Endothelial cell of umbilical vein (primary cell): ENCODE results near the gene ETV6. TPM values are rescaled to one million over a fixed set of nuclear protein-coding genes. Genes with fewer than 3 reads are reported as not detected.

ENCODE experiments used
- BruUV-seq: library from RNA; stranded (reverse); fragments of 400-500 nt; replicated peaks from 2 replicates; lab custom pipeline; 2021; lab: Mats Ljungman, UMichigan
- CTCF ChIA-PET: fragments of 300-600, 350-600 bp; sonication (Branson Sonifier 250); formaldehyde crosslinking; loops from one replicate; lab custom pipeline; 2021; ENCODE audit warnings: antibody characterized with exemption, inconsistent platforms; lab: Charles Lee
- POLR2A ChIA-PET: fragments of 300-600, 350-600 bp; sonication (Branson Sonifier 250); formaldehyde crosslinking; loops from one replicate; lab custom pipeline; 2021; ENCODE audit warnings: antibody characterized with exemption, inconsistent platforms; lab: Charles Lee
- DNase-seq: peaks from one replicate; pipeline ENCODE4 v3.0.0-alpha.2; 2011; ENCODE audit warnings: low read depth, low spot score
- FAIRE-seq: peaks from 2 replicates; lab custom pipeline; 2011; peaks lifted over from hg19 to GRCh38; lab: Jason Lieb, UNC
- H2AFZ ChIP-seq: 2 replicates; pipeline ENCODE4 v1.6.0; 2012; ENCODE audit warnings: low read depth, low read length, control low read depth, inconsistent platforms
- H3K27ac ChIP-seq: 2 replicates; pipeline ENCODE4 v1.5.1; 2011; ENCODE audit warnings: low read depth, mild to moderate bottlenecking, control low read depth, low read length, moderate library complexity; ENCODE audit not compliant: insufficient read depth
- H3K27me3 ChIP-seq, 2 experiments: 2 replicates each; pipeline versions ENCODE4 v1.6.0 to v1.6.1; 2011; ENCODE audit warnings: low read length in 2 of 2, mixed read lengths in 1 of 2; ENCODE audit not compliant: control insufficient read depth in 2 of 2, insufficient read depth in 2 of 2
- H3K36me3 ChIP-seq, 2 experiments: 2 replicates in 1 of 2; 3 replicates in 1 of 2; pipeline ENCODE4 v1.5.1; 2011; ENCODE audit warnings: low read length in 2 of 2, mild to moderate bottlenecking in 1 of 2, moderate library complexity in 1 of 2; ENCODE audit not compliant: control insufficient read depth in 2 of 2, insufficient read depth in 2 of 2; ENCODE audit errors: extremely low read depth in 1 of 2
- H3K4me1 ChIP-seq: 3 replicates; pipeline ENCODE4 v1.5.1; 2011; ENCODE audit warnings: mild to moderate bottlenecking, low read length; ENCODE audit not compliant: control insufficient read depth, insufficient read depth; ENCODE audit errors: extremely low read depth
- H3K4me2 ChIP-seq: 2 replicates; pipeline ENCODE4 v1.6.1; 2011; ENCODE audit warnings: low read length, control low read depth, mixed read lengths; ENCODE audit not compliant: insufficient read depth
- H3K4me3 ChIP-seq, 3 experiments: fragments of 200-600 bp in 1 of 3; sonication (generic), shearing (Covaris generic) in 1 of 3; replicated peaks in 1 of 3; 2 replicates each; pipeline ENCODE4 v1.5.1; 2011 to 2016; ENCODE audit warnings: control low read depth in 3 of 3, low read length in 3 of 3, mild to moderate bottlenecking in 2 of 3, inconsistent platforms in 1 of 3, low read depth in 1 of 3, moderate library complexity in 1 of 3; ENCODE audit not compliant: insufficient read depth in 1 of 3
- H3K79me2 ChIP-seq: 2 replicates; pipeline ENCODE4 v1.6.0; 2012; ENCODE audit warnings: low read length, inconsistent platforms; ENCODE audit not compliant: control insufficient read depth, insufficient read depth
- H3K9ac ChIP-seq: replicated peaks from 2 replicates; pipeline ENCODE3; 2011; ENCODE audit warnings: low read length, control low read depth; ENCODE audit not compliant: insufficient read depth; ENCODE audit errors: extremely low read depth
- H3K9me1 ChIP-seq: replicated peaks from 3 replicates; pipeline ENCODE4 v1.6.0; 2011; ENCODE audit warnings: mild to moderate bottlenecking, low read length; ENCODE audit not compliant: control insufficient read depth, insufficient read depth; ENCODE audit errors: extremely low read depth
- H3K9me3 ChIP-seq: replicated peaks from 2 replicates; pipeline ENCODE4 v1.5.1; 2012; ENCODE audit warnings: low read length, inconsistent platforms; ENCODE audit not compliant: control insufficient read depth, insufficient read depth
- H4K20me1 ChIP-seq: replicated peaks from 2 replicates; pipeline ENCODE3; 2011; ENCODE audit warnings: mild to moderate bottlenecking, low read length; ENCODE audit not compliant: control insufficient read depth, insufficient read depth; ENCODE audit errors: extremely low read depth
- EZH2 ChIP-seq: IDR thresholded peaks from 2 replicates; pipeline ENCODE4 v1.6.1; 2012; ENCODE audit warnings: borderline replicate concordance, low read depth, mild to moderate bottlenecking, moderate library complexity, low read length, inconsistent platforms; ENCODE audit not compliant: severe bottlenecking
- FOS ChIP-seq: IDR thresholded peaks from 2 replicates; pipeline ENCODE4 v1.6.1; 2011; ENCODE audit warnings: mild to moderate bottlenecking, low read length, moderate library complexity, borderline replicate concordance; ENCODE audit not compliant: insufficient read depth
- GATA2 ChIP-seq: IDR thresholded peaks from 2 replicates; pipeline ENCODE4 v1.7.0; 2011; ENCODE audit warnings: low read depth, mild to moderate bottlenecking, moderate library complexity, mixed read lengths, low read length; ENCODE audit not compliant: insufficient read length, insufficient read depth
- JUN ChIP-seq: IDR thresholded peaks from 2 replicates; pipeline ENCODE4 v1.6.1; 2011; ENCODE audit warnings: borderline replicate concordance, low read depth; ENCODE audit not compliant: insufficient read length, insufficient read depth
- MYC ChIP-seq: IDR thresholded peaks from one replicate; pipeline ENCODE4 v1.6.1; 2011; ENCODE audit warnings: mild to moderate bottlenecking, low read depth, low read length
- POLR2A ChIP-seq: IDR thresholded peaks from 2 replicates; pipeline ENCODE4 v1.6.1; 2012; ENCODE audit warnings: low read depth, mild to moderate bottlenecking, control low read depth, low read length
- dilution Hi-C: fragments of 300-500 bp; cut with MboI; formaldehyde crosslinking; loops from one replicate; pipeline ENCODE4 v1.15.0; 2019; ENCODE audit warnings: low sequenced_read_pairs; ENCODE audit not compliant: extremely low pct_ligation_motif_present
- intact Hi-C: fragments of 100-400 bp; cut with micrococcal nuclease; formaldehyde crosslinking; loops from one replicate; pipeline ENCODE4 v1.10.0; 2022
- polyA plus RNA-seq, 4 experiments: library from polyadenylated mRNA; depleted of rRNA in 3 of 4; stranded (reverse) in 3 of 4; unstranded in 1 of 4; fragments of >200 nt; gene quantifications; 2 replicates each; pipeline versions ENCODE4 v1.2.1 to v1.2.3, GENCODE V29; 2011 to 2012; ENCODE audit warnings: missing spikeins in 1 of 4
- total RNA-seq: library from RNA; stranded (reverse); gene quantifications from 2 replicates; pipeline ENCODE4 v1.2.3, GENCODE V29; 2021
- TF ChIP-seq, protein P1 (sequence below), 2 donors: IDR thresholded peaks; 1 replicate in 1 of 2; 2 replicates in 1 of 2; pipeline ENCODE4 v1.5.1; 2011; ENCODE audit warnings: low read length in 2 of 2, mild to moderate bottlenecking in 2 of 2, moderate library complexity in 2 of 2, control low read depth in 1 of 2, inconsistent platforms in 1 of 2, low read depth in 1 of 2; ENCODE audit not compliant: insufficient read depth in 1 of 2; ENCODE audit errors: extremely low read depth in 1 of 2
- TF ChIP-seq, protein P2 (sequence below): IDR thresholded peaks from 2 replicates; pipeline ENCODE4 v1.6.1; 2011; ENCODE audit not compliant: insufficient read depth, insufficient read length

Gene ETV6
- total and polyA plus RNA-seq, 2 donors (not counting 3 experiments of a cell fraction or from before 2014, with no cell fraction given) = 15.9 to 57.1 TPM

DNA sequence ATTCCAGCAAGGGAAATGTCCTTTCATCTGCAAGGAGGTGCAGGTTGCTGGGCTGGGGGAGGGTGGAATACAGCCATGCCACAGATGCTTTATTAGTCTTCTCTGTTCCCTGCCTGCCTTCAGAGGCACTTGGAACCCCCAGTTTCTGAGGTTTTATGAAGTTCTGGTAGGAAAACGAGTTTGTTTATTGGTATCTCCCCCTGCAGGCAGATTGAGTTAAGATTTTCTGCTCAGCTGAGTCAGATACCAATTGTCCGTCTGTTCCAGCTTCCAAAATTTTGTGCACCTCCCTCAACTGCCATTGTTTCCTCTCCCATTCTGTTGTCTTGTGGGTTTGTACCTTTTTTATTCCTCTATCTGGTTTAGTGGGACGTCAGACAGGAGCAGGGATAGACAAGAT, 155.6 kb downstream of the ETV6 start:
- Histone ChIP-seq H2AFZ (no peak overlapping the region), H4K20me1 (no peaks in the 10 kb centered on the region), H3K4me3 (no peak overlapping the region), H3K79me2 (peaks cover 13% of the 10 kb centered on the region), H3K4me1 (peaks cover 16% of the 10 kb centered on the region), H3K36me3 (no peaks in the 10 kb centered on the region), H3K9ac (no peak overlapping the region), H3K9me1 (no peaks in the 10 kb centered on the region), H3K27ac (no peak overlapping the region), H3K9me3 (no peaks in the 10 kb centered on the region), H3K4me2 (no peak overlapping the region), H3K27me3 (no peaks in the 10 kb centered on the region)
- BruUV-seq = no TSS peak
- POLR2A ChIA-PET = no interaction called here
- dilution Hi-C loops = no loop called here
- intact Hi-C loops = no loop called here
- DNase-seq (no peak), FAIRE-seq (no peak)
- CTCF ChIA-PET = interaction anchor here (0.7 to 1.8 kb wide), 3 partner anchors 61 to 228 kb away, joined by 3 to 5 read pairs (median 4); no protein-coding TSS in a partner anchor
- no peak for TF ChIP-seq JUN
- TF ChIP-seq, protein P1, sequence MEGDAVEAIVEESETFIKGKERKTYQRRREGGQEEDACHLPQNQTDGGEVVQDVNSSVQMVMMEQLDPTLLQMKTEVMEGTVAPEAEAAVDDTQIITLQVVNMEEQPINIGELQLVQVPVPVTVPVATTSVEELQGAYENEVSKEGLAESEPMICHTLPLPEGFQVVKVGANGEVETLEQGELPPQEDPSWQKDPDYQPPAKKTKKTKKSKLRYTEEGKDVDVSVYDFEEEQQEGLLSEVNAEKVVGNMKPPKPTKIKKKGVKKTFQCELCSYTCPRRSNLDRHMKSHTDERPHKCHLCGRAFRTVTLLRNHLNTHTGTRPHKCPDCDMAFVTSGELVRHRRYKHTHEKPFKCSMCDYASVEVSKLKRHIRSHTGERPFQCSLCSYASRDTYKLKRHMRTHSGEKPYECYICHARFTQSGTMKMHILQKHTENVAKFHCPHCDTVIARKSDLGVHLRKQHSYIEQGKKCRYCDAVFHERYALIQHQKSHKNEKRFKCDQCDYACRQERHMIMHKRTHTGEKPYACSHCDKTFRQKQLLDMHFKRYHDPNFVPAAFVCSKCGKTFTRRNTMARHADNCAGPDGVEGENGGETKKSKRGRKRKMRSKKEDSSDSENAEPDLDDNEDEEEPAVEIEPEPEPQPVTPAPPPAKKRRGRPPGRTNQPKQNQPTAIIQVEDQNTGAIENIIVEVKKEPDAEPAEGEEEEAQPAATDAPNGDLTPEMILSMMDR (IDR thresholded peaks at IDR 0.05; ENCODE audit: extremely low read depth in 1 of 2, insufficient read depth in 1 of 2, low read depth in 1 of 2, low read length in 2 of 2) = peak in 1 of 2 donors; percentile 1

DNA sequence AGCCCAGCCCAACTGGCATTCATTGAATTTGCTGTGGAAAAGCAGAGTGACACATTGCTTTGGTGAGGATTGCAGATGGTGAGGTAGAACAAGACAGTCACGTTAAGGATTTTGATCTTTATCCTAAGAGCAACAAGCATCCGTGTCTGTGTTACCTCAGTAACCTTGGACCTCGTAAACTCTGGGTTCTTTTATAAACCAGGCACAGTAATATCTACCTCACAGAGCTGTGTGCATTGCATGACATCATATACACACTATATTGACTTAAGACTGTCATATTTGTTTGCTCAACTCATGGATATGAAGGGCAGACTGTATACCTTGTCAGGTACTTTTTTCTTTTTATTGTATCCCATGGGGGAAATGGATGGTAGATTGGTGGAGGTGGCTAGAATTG, 156.2 kb downstream of the ETV6 start:
- Histone ChIP-seq H3K36me3 (no peaks in the 10 kb centered on the region), H2AFZ (no peak overlapping the region), H4K20me1 (no peaks in the 10 kb centered on the region), H3K4me2 (no peak overlapping the region), H3K9me3 (no peaks in the 10 kb centered on the region), H3K79me2 (peaks cover 7% of the 10 kb centered on the region), H3K27me3 (no peaks in the 10 kb centered on the region), H3K9me1 (no peaks in the 10 kb centered on the region), H3K27ac (no peak overlapping the region), H3K4me3 (no peak overlapping the region), H3K4me1 (peaks cover 13% of the 10 kb centered on the region), H3K9ac (no peak overlapping the region)
- dilution Hi-C loops = no loop called here
- DNase-seq = no peak
- ChIA-PET CTCF (interaction anchor here (1.3 to 1.8 kb wide), 2 partner anchors 223 to 227 kb away, joined by 4 to 5 read pairs; no protein-coding TSS in a partner anchor), POLR2A (no interaction called here)
- no peak for FAIRE-seq
- intact Hi-C loops = no loop called here
- BruUV-seq = no TSS peak
- no peak for TF ChIP-seq MYC
- no peak for TF ChIP-seq GATA2
- no peak for TF ChIP-seq FOS
- TF ChIP-seq, protein P2, sequence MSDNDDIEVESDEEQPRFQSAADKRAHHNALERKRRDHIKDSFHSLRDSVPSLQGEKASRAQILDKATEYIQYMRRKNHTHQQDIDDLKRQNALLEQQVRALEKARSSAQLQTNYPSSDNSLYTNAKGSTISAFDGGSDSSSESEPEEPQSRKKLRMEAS = no peak
- TF ChIP-seq POLR2A = no peak
- no peak for TF ChIP-seq EZH2
